PC-9 (cell line): Measurements from ENCODE around the gene PTCD2.

Source experiments
- CTCF ChIP-seq: fragments of 200-600 bp; sonication (generic); conservative IDR thresholded peaks from 2 replicates; pipeline ENCODE4 v1.6.1; 2017; ENCODE audit warnings: mixed run types, antibody characterized with exemption, mild to moderate bottlenecking, moderate library complexity
- EZH2 ChIP-seq: fragments of 200-600 bp; sonication (generic); IDR thresholded peaks from 2 replicates; pipeline ENCODE4 v1.8.0; 2017; ENCODE audit warnings: antibody characterized with exemption, low read depth

GRCh38 chr5:72392326-72392733 is 72.2 kb downstream of the PTCD2 start:
- TF ChIP-seq EZH2 (no peak), CTCF (no peak)
